Glutamatergic neuron (in vitro differentiated cells): ENCODE data around the gene ADAMTS4. TPM values are rescaled to one million over a fixed set of nuclear protein-coding genes. Genes with fewer than 3 reads are reported as not detected.

ENCODE experiments used
- DNase-seq: peaks from one replicate; pipeline ENCODE4 v3.0.0; 2022
- H3K27ac Mint-ChIP-seq: one replicate; pipeline ENCODE4 v1.8.0; 2020; ENCODE audit warnings: mild to moderate bottlenecking, mixed read lengths, inconsistent platforms; ENCODE audit not compliant: unreplicated experiment
- H3K27me3 Mint-ChIP-seq: one replicate; pipeline ENCODE4 v1.8.0; 2020; ENCODE audit warnings: mild to moderate bottlenecking, moderate library complexity, mixed read lengths, inconsistent platforms; ENCODE audit not compliant: unreplicated experiment
- H3K36me3 Mint-ChIP-seq: one replicate; pipeline ENCODE4 v1.8.0; 2020; ENCODE audit warnings: mild to moderate bottlenecking, mixed read lengths, inconsistent platforms; ENCODE audit not compliant: unreplicated experiment
- H3K4me1 Mint-ChIP-seq: one replicate; pipeline ENCODE4 v1.8.0; 2020; ENCODE audit warnings: mild to moderate bottlenecking, low read depth, mixed read lengths, inconsistent platforms; ENCODE audit not compliant: unreplicated experiment
- H3K4me3 Mint-ChIP-seq: one replicate; pipeline ENCODE4 v1.8.0; 2020; ENCODE audit warnings: mild to moderate bottlenecking, mixed read lengths, inconsistent platforms; ENCODE audit not compliant: unreplicated experiment
- H3K9me3 Mint-ChIP-seq: one replicate; pipeline ENCODE4 v1.8.0; 2020; ENCODE audit warnings: mild to moderate bottlenecking, moderate library complexity, mixed read lengths, inconsistent platforms; ENCODE audit not compliant: unreplicated experiment
- total RNA-seq: library from RNA; stranded (reverse); fragmentation: NEBNext Ultra II Directional; extraction: Animal tissue kit (Norgen Biotek cat#: 25700); gene quantifications from one replicate; pipeline ENCODE4 v1.2.1, GENCODE V29; 2021; ENCODE audit not compliant: unreplicated experiment
- TF ChIP-seq, protein P1 (sequence below): fragments of 200-600 bp; sonication (generic); IDR thresholded peaks from one replicate; pipeline ENCODE4 v1.5.0; 2021; ENCODE audit not compliant: partially characterized antibody, unreplicated experiment

The ADAMTS4 gene
- total RNA-seq, 1 donor from 2014 or later = 12.3 TPM

DNA sequence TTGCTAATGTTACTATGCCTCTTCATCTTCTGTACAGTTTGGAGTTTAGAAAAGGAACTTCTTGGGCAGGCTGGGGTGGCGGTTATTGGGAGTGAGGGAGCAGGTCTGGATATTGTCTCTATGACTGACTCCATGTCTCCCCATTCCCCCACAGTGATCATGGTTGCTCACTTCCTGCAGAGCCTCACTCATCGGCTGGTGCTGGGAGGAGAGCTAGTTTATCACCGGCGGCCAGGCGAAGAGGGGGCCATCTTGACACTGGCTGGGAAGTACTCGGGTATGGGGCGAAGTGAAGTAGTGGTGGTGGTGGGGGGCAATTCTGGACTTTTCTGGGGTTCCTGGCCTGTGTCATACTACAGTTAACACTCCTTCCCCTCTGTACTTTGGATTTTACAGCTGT lies 29.2 kb upstream of the ADAMTS4 start:
- TF ChIP-seq, protein P1, sequence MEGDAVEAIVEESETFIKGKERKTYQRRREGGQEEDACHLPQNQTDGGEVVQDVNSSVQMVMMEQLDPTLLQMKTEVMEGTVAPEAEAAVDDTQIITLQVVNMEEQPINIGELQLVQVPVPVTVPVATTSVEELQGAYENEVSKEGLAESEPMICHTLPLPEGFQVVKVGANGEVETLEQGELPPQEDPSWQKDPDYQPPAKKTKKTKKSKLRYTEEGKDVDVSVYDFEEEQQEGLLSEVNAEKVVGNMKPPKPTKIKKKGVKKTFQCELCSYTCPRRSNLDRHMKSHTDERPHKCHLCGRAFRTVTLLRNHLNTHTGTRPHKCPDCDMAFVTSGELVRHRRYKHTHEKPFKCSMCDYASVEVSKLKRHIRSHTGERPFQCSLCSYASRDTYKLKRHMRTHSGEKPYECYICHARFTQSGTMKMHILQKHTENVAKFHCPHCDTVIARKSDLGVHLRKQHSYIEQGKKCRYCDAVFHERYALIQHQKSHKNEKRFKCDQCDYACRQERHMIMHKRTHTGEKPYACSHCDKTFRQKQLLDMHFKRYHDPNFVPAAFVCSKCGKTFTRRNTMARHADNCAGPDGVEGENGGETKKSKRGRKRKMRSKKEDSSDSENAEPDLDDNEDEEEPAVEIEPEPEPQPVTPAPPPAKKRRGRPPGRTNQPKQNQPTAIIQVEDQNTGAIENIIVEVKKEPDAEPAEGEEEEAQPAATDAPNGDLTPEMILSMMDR = no peak
- DNase-seq = no peak
- H3K27me3 Mint-ChIP-seq = peaks cover 2% of the 10 kb centered on the region
- H3K4me3 Mint-ChIP-seq = no peak overlapping the region
- H3K36me3 Mint-ChIP-seq = no peaks in the 10 kb centered on the region
- H3K4me1 Mint-ChIP-seq = peaks cover 7% of the 10 kb centered on the region
- H3K27ac Mint-ChIP-seq = no peak overlapping the region
- H3K9me3 Mint-ChIP-seq = no peaks in the 10 kb centered on the region

DNA sequence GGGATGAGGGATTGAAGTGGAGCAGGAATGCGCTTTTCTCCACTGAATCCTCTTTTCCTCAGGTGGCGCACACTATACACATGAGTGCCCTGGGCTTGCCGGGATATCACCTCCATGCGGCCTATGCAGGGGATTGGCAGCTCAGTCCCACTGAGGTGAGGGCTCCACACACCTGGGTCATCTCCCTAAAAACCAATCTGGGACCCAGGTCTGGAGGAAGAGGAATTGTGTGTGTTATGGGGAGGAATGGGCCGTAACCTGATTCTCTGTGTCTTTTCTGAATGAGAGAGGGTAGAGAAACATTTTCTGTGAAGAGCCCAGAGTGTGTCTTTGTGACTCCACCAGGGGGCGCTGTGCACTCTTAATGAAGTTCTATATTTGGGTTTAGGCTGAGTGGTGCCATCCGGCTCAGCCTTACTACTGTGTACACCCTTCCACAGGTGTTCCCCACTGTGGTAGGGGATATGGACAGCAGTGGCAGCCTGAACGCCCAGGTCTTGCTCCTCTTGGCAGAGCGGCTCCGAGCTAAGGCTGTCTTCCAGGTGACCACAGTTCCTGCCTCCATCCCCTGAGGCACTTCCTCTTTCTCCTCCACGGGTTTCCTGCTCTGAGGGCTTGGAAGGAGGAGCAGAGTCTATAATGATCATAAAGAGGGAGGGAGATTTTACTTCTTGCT lies 28.5 kb upstream of the ADAMTS4 start:
- no peaks in the 10 kb centered on the region for H3K36me3 Mint-ChIP-seq
- TF ChIP-seq, protein P1 = peak; percentile 97
- H3K27ac Mint-ChIP-seq = peak overlapping the region; percentile 98
- peak; percentile 88 for DNase-seq
- peaks cover 2% of the 10 kb centered on the region for H3K27me3 Mint-ChIP-seq
- peaks cover 7% of the 10 kb centered on the region for H3K4me1 Mint-ChIP-seq
- H3K9me3 Mint-ChIP-seq = no peaks in the 10 kb centered on the region
- H3K4me3 Mint-ChIP-seq = peak overlapping the region; percentile 98

DNA sequence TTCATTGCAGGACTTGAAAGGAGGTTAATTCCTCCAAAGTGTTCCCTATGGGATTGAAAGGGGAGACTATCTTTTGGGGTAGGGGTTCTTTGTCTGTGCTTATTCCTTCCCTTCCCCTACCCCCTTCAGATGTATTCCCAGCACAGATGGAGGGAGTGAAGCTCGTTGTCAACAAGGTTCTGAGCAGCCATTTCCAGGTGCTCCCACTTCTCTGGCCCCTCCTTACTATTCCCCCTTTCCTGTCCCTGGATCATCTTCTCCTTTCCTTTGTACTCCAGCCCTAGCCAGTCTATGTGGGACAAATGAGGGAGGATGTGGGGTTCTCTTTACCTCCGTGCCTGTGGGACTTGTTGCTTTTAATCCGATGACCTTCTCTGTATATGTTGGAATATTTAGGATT lies 27.9 kb upstream of the ADAMTS4 start:
- peaks cover 7% of the 10 kb centered on the region for H3K4me1 Mint-ChIP-seq
- H3K27ac Mint-ChIP-seq = peak overlapping the region; percentile 98
- TF ChIP-seq, protein P1 = no peak
- DNase-seq = no peak
- H3K27me3 Mint-ChIP-seq = peaks cover 2% of the 10 kb centered on the region
- peak overlapping the region; percentile 98 for H3K4me3 Mint-ChIP-seq
- no peaks in the 10 kb centered on the region for H3K9me3 Mint-ChIP-seq
- H3K36me3 Mint-ChIP-seq = no peaks in the 10 kb centered on the region

DNA sequence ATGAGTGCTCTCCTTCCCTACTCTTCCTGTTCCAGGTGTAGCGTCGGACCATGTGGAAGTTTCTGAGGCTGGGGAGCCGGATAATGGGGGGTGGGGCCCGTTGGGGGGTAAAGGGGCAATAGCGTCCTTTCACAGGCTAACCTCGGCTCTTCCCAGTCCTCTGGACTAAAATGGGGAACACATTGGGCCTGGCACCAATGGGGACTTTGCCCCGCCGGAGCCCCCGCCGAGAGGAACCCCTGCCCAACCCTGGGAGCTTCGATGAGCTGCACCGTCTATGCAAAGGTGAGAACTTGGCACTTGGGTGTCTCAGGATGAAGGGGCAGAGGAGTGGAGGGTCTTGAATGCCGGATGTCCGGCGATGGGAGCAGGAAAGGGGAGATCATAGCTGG lies 27.5 kb upstream of the ADAMTS4 start:
- Mint-ChIP-seq H3K27ac (peak overlapping the region; percentile 98), H3K27me3 (peaks cover 2% of the 10 kb centered on the region), H3K9me3 (no peaks in the 10 kb centered on the region), H3K4me3 (peak overlapping the region; percentile 98), H3K36me3 (no peaks in the 10 kb centered on the region), H3K4me1 (peaks cover 7% of the 10 kb centered on the region)
- no peak for DNase-seq
- TF ChIP-seq, protein P1 = no peak

DNA sequence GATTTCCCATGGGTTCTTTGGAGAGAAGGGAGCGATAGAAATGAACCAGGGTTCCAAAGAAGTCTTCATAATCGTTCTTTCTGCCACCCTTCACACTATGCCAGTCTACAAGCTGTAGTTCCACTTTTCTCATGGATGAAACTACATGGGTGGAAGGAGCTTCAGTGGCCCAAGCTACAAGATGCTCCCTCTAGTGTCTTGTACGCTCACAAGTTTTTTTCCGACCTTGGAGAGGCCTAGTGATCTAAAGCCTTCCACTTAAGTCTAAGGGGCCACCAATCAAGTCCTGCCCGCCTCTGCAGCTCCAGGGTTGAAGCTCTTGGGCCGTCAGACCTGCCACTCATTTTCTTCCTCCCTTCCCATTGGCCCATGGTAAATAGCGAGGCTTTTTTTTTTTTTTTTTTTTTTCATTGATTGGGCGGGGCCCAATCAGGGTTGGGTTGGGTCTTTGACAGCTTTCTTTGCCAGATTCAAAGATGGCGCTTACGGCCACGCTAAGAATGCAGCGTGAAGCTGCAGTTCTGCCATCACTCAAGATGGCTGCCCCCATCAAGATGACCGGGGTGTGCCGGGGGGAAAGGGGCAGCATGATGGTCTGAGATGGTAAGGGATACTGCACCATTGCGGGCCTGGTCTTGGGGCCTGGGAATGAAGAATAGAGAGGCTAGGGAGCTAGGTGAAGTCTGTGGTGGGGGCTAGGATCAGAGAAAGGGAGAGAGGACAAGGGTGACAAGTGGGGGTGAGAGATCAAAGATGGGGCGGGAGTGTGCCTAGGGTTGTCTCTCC lies 26.9 kb upstream of the ADAMTS4 start, which contains the start of gene TOMM40L:
Gene TOMM40L, plus strand, starts transcription at position 527 of the 786 bp plus-strand sequence. CDS start 430 bp downstream, outside the sequence.
- Mint-ChIP-seq H3K27me3 (peaks cover 2% of the 10 kb centered on the region), H3K27ac (peak within 1 kb of the TSS; percentile 98), H3K4me1 (peaks cover 7% of the 10 kb centered on the region), H3K36me3 (no peaks in the 10 kb centered on the region), H3K9me3 (no peaks in the 10 kb centered on the region), H3K4me3 (peak within 1 kb of the TSS; percentile 98)
- TF ChIP-seq, protein P1 = peak; percentile 14
- DNase-seq = peak; percentile 85
